HG03045 (cell line): ENCODE data around the gene ISCA2.
A peak's percentile ranks its signal among the peaks of the same experiment; 100 is the strongest.

Experiments
- ATAC-seq: cut with Tn5 transposase; IDR thresholded peaks from one replicate; pipeline ENCODE4 v1.9.1; 2021; ENCODE audit warnings: mild to moderate bottlenecking, moderate library complexity; ENCODE audit not compliant: unreplicated experiment

ISCA2 gene

GRCh38 chr14:74482571-74482970 is 11.0 kb upstream of the ISCA2 start:
- no peak for ATAC-seq

DNA sequence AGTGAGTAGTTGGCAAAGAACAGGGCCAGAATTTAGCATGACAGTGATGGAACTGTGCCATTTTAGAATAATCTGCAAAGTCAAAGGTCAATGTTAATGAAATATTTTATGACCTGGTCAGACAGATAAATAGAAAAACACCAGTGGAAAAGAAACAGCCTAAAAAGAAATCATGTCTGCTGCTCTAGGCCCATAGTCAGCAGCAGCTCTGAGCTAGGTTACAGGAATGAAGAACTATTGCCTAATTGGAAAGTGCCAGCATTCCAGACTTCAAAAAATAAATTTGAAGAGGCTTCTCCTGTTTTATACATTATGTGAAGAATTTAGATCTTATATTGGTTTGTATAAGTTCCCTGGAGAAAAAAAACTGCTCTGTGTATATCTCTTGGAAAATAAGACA is 10.2 kb upstream of the ISCA2 start:
- no peak for ATAC-seq

GRCh38 chr14:74486164-74486563 is 7.4 kb upstream of the ISCA2 start:
- ATAC-seq, result no peak

DNA sequence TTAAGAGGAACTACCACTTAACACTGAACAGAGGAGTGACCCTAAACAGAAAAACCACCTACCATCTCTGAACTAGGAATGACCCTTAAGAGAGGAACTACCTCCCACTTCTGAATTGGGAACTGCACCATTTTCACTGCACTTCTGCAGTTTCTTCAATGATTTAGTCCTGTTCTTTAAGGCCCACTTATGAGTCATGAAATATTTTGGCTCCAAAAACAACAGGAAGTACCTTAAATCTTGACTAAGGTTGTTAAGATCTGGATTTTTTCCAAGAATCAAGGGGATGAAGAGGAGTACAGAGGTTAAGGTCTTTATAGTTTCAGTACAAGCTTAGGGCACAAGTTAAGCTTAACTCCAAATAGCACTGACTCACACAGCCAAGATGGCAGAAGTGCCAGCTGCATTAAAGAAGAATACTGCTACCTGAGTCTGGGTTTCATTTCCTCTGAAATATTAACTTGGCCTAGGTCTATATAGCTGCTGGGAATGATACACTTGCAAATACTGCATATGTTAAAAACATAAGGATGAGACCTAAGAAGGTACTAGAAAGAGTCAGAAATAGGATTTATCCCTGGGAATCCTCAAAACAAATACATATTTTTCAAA is 4.7 kb upstream of the ISCA2 start:
- ATAC-seq, result no peak

DNA sequence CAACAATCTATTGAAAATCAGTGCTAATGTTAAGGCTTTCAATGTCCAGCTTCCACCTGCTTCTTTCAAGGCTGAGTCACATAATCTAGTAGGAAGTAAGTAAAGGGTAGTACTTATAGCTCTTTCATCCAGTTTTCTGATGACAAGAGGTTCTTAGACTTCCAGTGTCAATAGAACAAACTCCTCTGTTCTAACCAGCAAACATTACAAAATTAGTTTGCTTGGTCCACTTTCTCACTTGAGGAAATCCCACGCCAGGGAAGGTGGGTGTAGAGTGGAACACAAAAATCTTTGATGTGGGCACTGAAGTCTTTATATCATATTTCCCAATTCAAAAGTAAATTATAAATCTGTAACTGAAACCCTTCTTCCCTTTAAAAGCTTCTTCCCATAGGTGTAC is 3.1 kb upstream of the ISCA2 start:
- ATAC-seq, result no peak

GRCh38 chr14:74491956-74492775 is 1.4 kb upstream of the ISCA2 start:
- no peak for ATAC-seq

- ATAC-seq, result peak; percentile 18
These were observed 706 bp upstream of the ISCA2 start, which contains the start of gene NPC2 for GRCh38 chr14:74492776-74493342. Gene NPC2 (minus strand): TSS chr14:74493305. CDS start chr14:74493274, 31 bp downstream.

- no peak for ATAC-seq
These were observed 1.8 kb downstream of the ISCA2 start for GRCh38 chr14:74495356-74495755.

- no peak for ATAC-seq
These were observed 7.0 kb downstream of the ISCA2 start for GRCh38 chr14:74500417-74501134.

GRCh38 chr14:74501135-74501614 is 7.6 kb downstream of the ISCA2 start:
- ATAC-seq, result no peak

- ATAC-seq, result no peak
These were observed 8.1 kb downstream of the ISCA2 start for GRCh38 chr14:74501691-74502090.

- no peak for ATAC-seq
These were observed 8.9 kb downstream of the ISCA2 start for GRCh38 chr14:74502236-74503019.

DNA sequence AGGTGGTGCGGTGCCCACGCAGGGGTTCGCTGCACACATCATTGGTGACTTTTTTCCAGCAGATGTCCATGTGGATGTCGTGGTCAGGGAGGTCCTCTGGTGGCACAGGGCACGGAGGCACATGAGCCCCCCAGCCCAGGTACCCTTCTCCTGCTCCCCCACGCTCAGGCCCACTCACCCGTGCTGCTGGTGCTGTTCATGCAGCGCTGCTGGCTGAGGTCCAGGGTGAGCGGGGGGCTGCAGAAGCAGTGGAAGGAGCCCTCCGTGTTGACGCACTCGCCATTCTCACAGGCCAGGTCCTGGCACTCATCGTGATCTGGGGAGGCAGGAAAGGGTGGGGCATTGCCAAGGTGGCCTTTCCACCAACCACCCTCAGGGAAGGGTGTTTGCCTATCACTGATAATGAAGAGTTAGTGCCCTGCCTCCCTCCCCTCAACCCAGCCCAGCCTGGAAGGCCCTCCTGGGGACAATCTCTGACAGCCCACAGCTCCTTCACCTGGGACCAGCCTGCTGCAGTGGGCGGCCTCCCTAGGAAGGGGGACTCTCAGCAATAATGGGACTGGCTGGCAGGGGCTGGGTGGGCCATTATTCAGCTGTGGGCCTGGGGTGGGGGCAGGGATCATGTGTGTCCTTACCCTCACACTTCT is 9.8 kb downstream of the ISCA2 start:
- ATAC-seq, result no peak

DNA sequence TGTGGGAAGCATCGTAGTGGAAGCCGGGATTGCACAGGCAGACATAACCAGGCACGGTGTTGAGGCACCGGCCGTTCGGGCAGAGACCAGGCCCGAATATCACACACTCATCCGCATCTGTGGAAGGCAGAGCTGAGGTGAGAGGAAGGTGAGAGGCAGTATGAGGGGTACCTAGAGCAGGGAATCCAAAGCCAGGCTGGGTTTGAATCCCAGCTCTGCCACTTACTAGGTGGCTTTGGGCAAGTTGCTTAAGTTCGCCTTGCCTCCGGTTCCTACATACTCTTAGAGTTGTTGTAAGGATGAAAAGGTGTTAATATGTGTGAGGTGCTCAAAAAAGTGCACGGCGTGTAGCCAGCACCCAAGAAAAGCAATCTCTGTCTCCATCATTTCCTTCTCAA is 10.4 kb downstream of the ISCA2 start:
- ATAC-seq, result no peak

- no peak for ATAC-seq
These were observed 10.8 kb downstream of the ISCA2 start for GRCh38 chr14:74504412-74504811.

DNA sequence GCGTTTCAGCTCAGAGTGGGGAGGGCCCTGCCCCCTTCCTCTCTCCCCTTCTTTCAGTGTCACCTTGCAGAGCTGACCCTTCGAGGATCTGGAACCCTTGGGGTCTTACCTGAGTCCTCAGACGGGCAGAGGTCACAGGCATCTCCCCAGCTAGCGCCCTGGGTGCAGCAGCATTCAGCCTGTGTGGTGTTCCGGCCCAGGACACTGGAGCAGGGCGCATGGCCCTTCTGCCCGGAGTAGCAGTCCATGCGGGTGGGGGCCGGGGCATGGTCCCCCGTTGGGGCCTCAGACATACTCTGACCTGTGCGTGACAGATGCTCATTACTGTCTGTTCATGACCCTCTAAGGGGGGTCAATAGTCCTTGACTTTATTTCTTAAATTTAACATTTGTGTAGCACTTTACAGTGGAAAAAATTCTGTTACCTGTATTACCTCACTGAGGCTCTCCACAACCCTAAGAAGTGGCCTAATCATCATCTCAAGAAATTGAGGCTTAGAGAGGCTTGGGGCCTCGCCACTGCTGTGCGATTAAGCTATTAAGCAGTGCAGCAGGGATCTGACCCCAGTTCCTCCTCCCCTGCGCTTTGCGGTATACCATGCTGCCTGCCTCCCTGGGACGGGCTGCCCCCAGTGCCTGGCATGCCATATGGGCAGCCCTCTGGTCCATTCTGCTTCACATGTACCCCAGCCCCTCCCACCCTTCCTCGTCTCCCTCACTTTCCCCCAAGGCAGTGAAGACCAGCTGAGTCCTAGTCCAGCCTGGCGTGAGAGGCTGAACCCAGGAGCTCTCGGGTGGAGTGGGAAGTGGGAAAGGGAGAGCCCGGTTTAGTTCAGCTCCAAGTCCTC is 11.5 kb downstream of the ISCA2 start:
- ATAC-seq, result no peak

GRCh38 chr14:74505831-74506230 is 12.3 kb downstream of the ISCA2 start:
- ATAC-seq, result no peak

GRCh38 chr14:74506411-74506851 is 12.9 kb downstream of the ISCA2 start:
- ATAC-seq, result no peak

GRCh38 chr14:74507085-74507484 is 13.5 kb downstream of the ISCA2 start:
- no peak for ATAC-seq
